ENCODE data around the gene RXFP3.

DNA sequence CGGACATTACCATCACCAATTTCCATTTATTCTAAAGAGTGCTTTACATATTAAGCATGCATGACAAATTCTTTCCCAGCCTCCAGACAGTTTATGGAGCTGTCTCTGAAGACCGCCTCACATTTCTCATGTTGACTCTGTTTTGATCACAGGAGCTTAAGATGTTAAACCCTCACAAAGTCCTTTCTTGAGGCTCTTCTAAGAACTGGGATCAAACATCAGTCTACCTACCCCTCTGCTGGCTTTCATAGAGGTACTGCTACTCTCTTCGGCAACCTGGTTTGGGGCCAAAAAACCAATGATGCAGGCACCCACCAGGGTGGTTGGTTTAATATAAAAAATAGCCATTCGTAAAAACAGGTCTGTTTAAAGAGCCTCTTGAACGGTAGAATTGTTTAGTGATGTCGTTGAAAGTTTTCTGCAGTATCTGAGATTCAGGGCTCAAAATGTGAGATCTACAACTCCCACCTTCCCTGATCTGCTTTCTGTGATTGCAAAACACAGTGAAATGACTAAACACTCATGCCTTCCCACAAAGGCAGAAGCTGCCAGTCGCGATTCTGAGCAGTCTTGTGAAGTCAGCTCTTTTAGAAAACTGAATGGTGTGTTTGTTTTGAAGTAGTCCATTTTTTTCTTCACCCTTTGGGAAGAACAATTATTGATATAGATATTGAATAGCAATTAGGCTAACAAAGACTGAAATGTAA lies 3.5 kb downstream of the RXFP3 start:
- TF ChIP-seq ZNF274 (IDR thresholded peaks at IDR 0.05; ENCODE audit: low read length) = no peak
- no peak for TF ChIP-seq ZNF274 (tag by site-specific recombination; IDR thresholded peaks at IDR 0.05; ENCODE audit: borderline replicate concordance)
- TF ChIP-seq, protein P1, sequence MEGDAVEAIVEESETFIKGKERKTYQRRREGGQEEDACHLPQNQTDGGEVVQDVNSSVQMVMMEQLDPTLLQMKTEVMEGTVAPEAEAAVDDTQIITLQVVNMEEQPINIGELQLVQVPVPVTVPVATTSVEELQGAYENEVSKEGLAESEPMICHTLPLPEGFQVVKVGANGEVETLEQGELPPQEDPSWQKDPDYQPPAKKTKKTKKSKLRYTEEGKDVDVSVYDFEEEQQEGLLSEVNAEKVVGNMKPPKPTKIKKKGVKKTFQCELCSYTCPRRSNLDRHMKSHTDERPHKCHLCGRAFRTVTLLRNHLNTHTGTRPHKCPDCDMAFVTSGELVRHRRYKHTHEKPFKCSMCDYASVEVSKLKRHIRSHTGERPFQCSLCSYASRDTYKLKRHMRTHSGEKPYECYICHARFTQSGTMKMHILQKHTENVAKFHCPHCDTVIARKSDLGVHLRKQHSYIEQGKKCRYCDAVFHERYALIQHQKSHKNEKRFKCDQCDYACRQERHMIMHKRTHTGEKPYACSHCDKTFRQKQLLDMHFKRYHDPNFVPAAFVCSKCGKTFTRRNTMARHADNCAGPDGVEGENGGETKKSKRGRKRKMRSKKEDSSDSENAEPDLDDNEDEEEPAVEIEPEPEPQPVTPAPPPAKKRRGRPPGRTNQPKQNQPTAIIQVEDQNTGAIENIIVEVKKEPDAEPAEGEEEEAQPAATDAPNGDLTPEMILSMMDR (tag by site-specific recombination; IDR thresholded peaks at IDR 0.05) = no peak
